ENCODE results near the gene FAM149A.

DNA sequence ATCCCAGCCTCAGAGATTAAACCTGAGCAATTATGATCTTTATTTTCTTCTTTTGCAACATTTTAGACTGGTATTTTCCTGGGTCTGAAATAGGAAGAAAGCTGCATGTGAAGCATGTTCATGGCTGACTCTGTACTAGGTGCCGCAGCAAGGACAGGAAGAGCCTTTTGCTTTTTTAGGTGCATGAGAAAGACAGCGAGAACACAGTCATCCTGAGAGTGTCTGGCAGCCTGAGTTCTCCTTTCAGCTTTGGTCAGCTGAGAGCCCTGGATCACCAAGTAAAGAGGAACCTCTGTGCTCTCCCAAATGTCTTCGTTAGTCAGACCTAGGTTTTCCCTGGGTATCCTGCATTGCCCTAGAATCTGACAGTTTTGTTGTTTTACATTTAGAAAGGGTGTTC, 29.8 kb downstream of the FAM149A start:
- TF ChIP-seq, protein P1, sequence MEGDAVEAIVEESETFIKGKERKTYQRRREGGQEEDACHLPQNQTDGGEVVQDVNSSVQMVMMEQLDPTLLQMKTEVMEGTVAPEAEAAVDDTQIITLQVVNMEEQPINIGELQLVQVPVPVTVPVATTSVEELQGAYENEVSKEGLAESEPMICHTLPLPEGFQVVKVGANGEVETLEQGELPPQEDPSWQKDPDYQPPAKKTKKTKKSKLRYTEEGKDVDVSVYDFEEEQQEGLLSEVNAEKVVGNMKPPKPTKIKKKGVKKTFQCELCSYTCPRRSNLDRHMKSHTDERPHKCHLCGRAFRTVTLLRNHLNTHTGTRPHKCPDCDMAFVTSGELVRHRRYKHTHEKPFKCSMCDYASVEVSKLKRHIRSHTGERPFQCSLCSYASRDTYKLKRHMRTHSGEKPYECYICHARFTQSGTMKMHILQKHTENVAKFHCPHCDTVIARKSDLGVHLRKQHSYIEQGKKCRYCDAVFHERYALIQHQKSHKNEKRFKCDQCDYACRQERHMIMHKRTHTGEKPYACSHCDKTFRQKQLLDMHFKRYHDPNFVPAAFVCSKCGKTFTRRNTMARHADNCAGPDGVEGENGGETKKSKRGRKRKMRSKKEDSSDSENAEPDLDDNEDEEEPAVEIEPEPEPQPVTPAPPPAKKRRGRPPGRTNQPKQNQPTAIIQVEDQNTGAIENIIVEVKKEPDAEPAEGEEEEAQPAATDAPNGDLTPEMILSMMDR (IDR thresholded peaks at IDR 0.05; ENCODE audit: low read depth, low read length) = no peak
- no peak for TF ChIP-seq POLR2A (IDR thresholded peaks at IDR 0.05; ENCODE audit: extremely low read depth, insufficient read length)
- no peak for TF ChIP-seq MYC (IDR thresholded peaks at IDR 0.05; ENCODE audit: low read depth, low read length)
- TF ChIP-seq, protein P2, sequence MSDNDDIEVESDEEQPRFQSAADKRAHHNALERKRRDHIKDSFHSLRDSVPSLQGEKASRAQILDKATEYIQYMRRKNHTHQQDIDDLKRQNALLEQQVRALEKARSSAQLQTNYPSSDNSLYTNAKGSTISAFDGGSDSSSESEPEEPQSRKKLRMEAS (IDR thresholded peaks at IDR 0.05; ENCODE audit: low read depth, low read length) = no peak
